Measurements from ENCODE around the gene CDHR3. TPM values are rescaled to one million over a fixed set of nuclear protein-coding genes. Genes with fewer than 3 reads are reported as not detected.

The CDHR3 gene
- total RNA-seq, 1 donor from 2014 or later, result 16.1 TPM

Other genes with a start within 250 kb of the CDHR3 start
- gene ATXN7L1, start 86.7 kb upstream of the CDHR3 start, total RNA-seq, result 12.3 TPM
- 52.4 TPM for gene SYPL1, start 149.0 kb downstream of the CDHR3 start, total RNA-seq

Data from occipital lobe (tissue), 1 donor.